Measurements from ENCODE around the gene BAHCC1.

DNA sequence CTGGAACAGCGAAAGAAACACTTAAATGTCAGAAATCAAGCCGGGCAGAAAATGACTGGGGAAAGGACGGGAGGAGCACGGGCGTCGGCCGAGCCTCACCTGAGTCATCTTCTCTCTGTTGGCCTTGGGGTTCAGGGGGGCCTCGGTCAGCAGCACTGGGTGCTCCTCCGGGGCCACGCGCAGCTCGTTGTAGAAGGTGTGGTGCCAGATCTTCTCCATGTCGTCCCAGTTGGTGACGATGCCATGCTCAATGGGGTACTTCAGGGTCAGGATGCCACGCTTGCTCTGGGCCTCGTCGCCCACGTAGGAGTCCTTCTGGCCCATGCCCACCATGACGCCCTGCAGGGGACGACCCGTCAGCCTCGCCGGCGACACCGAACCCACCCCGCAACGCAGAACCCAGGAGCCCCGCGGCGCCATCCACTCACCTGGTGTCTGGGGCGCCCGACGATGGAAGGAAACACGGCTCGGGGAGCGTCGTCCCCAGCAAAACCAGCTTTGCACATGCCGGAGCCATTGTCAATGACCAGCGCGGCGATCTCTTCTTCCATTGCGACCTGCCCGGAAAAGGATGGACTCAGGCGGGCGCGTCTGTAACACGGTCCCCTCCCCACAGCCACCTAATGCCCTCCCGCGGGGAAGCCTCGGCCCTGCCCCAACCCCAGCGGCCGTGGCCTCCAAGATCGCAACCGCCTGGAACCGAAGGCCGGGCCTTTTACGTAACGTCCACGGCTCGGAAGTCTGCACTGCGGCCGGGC is 116.7 kb downstream of the BAHCC1 start:
- TF ChIP-seq GATA2 (IDR thresholded peaks at IDR 0.05; ENCODE audit: low read depth, low read length) (no peak), GATA3 (IDR thresholded peaks at IDR 0.05; ENCODE audit: low read depth, low read length) (no peak)

All from SH-SY5Y (cell line).